ENCODE data around the gene ZNF3.

DNA sequence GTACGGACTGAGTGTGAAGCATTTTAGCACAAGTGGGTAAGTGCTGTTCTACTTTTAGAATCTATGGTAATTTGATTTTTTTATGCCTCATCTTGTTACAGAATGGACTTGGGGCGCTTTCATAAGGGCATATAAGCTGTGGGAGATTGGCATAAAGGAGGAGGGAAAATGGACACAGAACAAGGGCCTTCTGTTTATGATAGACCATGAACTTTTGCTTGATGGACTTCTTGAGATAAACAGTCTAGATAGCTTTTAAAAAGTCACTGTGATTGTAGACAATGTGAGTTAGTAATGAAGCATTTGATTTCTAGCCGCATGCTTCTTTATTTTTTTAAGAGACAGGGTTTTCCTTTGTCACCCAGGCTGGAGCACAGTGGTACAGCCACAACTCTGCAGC is 29.9 kb downstream of the ZNF3 start:
- no peak for TF ChIP-seq POLR2A (IDR thresholded peaks at IDR 0.05)
- no peak for TF ChIP-seq POLR2AphosphoS5 (IDR thresholded peaks at IDR 0.05)
- no peak for TF ChIP-seq CTCF (IDR thresholded peaks at IDR 0.05)
- TF ChIP-seq EP300 (IDR thresholded peaks at IDR 0.05) = no peak
